DOHH2 (cell line): Measurements from ENCODE around the gene NUP93.

Source experiments
- EZH2phosphoT487 ChIP-seq: fragments of 200-600 bp; sonication (generic); IDR thresholded peaks from 2 replicates; pipeline ENCODE4 v1.6.1; 2017; ENCODE audit warnings: borderline replicate concordance, mild to moderate bottlenecking, antibody characterized with exemption, low read length, moderate library complexity, mixed read lengths
- TF ChIP-seq, protein P1 (sequence below): fragments of 200-600 bp; sonication (generic); IDR thresholded peaks from one replicate; pipeline ENCODE4 v1.5.1; 2014; ENCODE audit warnings: antibody characterized with exemption, mild to moderate bottlenecking, low read depth, low read length; ENCODE audit not compliant: poor library complexity, severe bottlenecking

DNA sequence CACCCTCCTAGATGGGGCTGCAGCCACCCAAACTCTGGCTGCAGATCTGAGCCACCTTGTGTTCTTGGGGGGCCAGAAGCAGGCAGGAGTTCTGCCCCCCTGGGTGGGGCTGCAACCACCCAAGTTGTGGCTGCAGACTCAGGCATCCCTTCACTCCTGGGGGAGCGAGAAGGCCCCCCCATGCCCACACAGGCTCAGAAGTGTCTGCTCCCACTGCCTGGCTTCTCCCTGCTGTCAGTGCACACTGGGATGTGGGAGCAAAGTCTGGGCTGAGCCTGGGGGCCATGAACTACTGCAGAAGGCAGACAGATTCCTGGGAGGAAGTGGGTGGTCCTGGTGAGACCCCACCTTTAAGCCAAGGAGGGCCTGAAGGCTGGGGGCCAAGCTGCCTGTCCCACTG is 34.7 kb upstream of the NUP93 start:
- TF ChIP-seq, protein P1, sequence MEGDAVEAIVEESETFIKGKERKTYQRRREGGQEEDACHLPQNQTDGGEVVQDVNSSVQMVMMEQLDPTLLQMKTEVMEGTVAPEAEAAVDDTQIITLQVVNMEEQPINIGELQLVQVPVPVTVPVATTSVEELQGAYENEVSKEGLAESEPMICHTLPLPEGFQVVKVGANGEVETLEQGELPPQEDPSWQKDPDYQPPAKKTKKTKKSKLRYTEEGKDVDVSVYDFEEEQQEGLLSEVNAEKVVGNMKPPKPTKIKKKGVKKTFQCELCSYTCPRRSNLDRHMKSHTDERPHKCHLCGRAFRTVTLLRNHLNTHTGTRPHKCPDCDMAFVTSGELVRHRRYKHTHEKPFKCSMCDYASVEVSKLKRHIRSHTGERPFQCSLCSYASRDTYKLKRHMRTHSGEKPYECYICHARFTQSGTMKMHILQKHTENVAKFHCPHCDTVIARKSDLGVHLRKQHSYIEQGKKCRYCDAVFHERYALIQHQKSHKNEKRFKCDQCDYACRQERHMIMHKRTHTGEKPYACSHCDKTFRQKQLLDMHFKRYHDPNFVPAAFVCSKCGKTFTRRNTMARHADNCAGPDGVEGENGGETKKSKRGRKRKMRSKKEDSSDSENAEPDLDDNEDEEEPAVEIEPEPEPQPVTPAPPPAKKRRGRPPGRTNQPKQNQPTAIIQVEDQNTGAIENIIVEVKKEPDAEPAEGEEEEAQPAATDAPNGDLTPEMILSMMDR = no peak
- TF ChIP-seq EZH2phosphoT487 = no peak
